Activated naive CD4-positive, alpha-beta T cell treated with anti-CD3 and anti-CD28 coated beads, Interleukin-2, amount 50 U/mL, for 16 hours (primary cell): ENCODE data around the gene CAPRIN2.

Source experiments
- DNase-seq: peaks from one replicate; pipeline ENCODE4 v3.0.0-alpha.2; 2020

The CAPRIN2 gene

DNA sequence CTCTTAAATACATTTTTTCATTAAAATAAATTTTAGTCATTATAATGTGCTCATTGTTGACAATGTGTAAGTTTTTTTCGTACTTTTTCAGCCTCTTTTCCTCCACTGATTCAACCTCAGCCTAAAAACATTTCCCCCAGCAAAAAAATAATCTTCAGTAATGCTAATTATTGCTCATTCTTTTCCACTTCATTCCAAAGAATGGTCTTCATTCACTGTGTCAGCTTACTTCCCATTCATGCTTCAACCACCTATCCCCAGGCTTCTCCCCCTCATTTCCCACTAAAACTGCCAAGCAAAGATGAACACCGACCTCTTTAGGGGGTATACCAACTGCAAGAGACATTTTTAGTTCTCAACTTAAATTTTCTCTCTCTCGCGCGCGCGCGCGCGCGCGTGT is 56.4 kb downstream of the CAPRIN2 start:
- no peak for DNase-seq

DNA sequence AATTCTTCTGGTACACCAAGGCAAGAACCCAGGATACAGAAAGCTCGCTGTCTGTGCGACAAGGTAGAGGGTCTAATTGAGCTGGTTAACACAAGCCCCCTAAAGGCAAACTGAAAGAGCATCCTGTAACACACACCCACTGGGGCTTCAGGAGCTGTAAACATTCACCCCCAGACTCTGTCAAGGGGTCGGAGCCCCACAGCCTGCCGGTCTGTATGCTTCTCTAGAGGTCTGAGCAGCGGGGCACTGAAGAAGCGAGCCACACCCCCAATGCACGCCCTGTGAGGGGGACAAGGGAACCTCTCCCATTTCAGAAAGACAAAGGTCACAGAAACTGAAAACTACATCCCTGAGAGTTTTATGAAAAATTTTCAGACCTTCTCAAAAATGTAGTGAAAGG is 57.8 kb downstream of the CAPRIN2 start:
- DNase-seq = no peak

DNA sequence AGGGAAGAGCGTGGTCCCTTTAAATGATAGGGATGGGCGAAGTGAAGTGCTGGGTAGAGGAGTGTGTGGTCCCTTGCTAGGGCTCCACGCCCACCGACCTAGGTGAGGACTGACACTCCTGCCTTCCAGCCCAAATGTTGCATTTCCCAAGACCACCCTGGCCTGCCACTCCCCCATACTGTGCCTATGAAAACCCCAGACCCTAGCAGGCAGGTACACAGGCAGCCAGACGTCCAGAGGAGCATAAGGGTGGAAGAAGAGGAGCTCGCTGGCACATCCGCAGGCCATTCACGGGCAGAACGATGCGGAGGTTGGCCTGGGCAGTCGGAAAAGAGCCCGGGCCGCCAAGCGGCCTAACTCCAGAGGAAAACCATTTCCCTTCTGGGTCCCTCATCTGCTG is 58.3 kb downstream of the CAPRIN2 start:
- DNase-seq = no peak

DNA sequence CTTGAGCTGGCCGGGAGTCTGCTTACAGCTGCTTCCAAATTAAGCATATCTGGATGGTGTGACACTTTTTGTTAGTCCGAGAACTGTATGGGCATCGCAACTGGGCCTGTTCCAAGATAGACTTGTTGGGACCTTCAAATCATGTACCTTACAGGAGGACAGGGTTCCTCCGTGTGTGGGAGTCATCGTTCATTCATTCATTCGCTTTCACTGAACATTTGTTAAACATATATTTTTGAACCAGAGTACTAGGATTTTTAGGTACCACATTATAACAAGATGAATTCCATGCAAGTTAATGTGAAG is 58.7 kb downstream of the CAPRIN2 start:
- no peak for DNase-seq

DNA sequence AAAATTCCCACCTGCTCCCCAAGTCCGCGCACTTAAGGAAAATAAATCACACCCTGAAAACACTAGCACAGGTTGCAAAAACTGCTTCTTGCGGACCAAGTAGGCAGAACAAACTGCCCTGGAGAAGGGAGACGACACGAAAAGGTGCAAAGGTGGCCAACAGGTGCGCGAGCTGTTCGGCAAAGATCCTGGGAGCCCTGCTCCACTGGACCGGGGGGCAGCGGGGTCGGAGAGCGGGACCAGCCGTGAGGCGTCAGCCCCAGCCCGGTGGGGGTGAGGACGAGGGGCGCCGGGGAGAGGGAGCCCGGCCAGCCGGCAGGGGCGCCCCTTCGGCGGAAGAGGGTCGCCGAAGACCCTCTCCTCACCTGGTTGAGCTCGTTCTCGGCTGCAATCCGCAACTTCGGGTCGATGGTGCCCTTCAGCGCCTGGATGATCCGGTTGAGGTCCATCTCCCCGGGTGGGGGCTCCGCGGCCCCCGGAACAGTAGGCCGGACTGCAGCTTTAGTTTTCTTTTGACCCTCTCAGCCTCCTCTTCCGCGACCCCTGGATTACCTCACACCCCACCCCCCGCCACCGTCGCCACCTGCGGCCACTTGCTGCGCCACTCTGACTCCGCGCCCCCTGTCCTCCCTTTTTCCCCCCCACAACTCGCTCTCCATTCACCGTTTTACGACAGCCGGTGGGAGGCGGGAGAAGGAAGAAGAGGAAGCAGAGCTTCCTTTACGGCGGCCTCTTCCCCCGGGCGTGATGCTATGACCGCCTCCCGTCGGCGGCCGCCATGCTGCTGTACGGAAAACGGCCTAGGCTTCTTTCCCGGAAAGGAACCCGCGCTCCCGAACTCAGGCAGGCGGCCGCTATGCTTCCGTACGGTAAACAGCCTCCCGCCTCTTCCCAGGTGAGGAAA is 59.3 kb downstream of the CAPRIN2 start, which contains the start of gene IPO8:
IPO8 (minus strand) TSS at position 671 of the 904 bp plus-strand sequence; CDS start at position 449, 222 bp downstream.
- DNase-seq = peak; percentile 88

DNA sequence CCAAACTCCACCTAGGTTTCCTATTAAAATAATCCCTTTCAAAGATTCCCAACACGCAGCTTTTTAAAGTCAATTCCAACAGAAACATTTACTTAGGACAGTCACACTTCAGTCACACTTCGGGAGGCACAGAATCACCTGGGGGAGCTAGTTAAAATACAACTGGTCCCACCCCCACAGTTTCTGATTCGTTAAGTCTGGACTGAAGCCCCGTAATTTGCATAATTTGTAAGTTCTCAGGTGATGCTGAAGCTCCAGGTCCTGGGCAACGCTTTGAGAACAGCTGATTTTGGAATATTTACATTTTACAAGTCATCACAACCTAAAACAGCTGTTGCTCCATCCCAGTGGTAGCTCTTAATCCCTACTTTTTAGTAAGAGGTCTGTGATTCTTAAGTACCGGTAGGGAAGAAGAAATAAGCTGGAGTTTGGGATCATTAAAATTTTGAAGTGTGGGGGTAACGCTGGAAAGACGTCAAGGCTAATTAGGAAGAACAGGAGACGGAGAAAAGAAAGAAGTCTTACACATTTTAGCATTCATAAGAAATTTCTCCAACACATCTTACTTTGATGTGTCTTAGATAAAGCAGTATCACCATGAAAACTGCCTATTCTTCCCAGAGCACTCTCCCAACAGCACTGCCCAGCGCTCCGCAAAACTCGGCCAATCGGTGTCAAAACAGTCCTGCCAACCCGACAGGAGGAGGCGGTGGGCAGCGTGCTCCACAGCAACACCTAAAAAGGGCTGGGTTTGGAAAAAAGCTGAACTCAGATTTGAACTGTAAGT is 60.1 kb downstream of the CAPRIN2 start:
- no peak for DNase-seq

DNA sequence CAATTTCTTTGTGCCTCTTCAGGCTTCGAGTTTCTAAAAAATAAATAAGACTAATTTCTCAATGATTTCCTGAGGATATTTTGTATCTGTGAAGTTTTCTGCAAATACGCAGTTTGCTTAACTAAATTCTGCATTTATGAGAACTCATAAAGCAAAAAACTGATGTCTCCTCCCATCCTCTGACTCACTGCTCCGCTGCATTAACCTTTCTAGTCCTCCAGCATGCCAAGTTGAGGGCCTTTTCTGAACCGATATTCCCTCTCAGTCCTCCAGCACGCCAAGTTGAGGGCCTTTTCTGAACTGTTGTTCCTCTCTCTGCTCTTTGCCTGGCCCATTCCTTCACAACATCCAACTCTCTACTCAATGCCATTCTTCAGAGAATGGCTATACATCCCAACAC is 62.3 kb downstream of the CAPRIN2 start:
- no peak for DNase-seq

DNA sequence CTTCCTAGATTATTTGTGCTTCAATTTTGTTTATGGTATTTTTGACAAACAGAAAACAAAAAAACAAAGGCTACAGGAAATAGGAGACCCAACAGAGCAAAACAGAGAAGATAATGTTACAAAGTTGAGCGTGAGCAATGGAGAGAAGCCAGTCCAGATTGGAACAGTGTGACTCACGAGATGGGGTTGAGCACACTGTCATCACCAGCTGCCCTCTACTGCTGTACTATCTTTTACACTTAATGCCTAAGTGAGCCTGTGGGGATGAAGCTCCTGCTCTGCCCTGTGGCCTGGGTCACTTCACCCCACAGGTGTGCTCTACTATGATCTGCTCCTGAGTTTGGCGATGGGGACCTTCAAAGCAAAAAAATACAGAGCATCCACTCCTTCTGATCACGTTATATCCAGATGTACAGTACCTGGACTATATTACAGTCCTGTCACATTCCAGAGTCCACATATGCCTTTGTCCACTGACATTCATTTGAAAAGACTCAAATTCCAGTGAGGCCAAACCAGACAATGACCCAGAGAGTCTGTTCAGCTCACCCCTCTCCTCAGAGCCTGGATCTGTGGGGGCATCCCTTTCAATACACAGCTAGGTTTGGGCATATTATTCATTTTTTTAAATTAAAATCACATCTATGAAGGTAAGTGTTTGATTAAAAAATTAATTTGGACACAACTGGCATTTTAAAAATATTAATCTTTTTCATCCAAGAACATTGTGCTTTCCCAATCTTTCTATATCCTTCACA is 63.5 kb downstream of the CAPRIN2 start:
- DNase-seq = no peak

DNA sequence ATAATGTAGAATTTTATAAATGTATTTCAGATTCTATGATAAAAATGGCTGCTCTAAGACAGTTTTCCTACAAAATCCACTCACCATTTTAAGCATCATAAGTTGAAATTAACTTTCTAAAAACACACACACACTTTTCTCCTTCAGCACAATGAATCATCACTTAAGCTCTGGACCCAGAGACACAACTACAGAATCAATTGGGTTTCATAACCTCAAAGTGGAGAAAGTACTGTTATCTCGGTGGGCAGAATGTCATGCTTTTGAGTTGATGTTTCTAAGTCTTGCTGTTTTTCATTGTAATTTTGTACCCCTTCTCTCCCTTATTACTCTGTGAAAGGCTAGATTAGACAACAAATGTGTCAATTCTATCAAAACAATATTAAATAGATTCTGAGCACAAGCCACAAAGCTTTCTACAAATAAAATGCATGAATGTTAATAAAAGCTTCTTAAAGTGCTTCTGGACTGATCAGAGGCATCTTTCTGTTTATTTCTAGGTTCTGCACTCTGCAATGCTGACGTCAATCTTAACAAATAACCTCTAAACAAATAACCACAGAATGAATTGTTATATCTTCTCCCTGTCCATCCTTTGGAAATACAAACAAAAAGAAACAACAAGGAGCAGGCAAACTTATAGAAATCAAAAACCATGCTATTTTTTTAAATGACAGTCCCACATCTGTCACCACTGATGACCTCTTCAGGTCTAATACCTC is 67.3 kb downstream of the CAPRIN2 start:
- DNase-seq = no peak

DNA sequence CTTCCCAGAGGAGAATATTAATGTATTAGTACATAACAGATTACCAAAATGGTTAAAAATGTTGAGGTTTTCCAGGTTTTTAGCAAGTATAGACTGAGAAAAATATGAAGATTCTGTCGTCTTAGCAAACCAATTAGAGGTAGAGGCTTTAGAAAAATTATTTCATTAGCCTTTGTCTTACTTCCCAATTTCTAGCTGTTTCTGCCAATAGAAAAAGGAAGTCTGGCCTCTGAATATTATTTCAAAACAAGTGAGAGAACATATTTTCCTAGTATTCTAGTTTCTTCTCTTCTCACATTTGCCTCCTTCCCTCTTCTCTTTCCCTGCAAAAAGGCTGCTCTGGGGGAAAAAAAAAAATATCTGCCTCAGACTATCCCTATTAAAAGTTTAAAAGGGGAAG is 75.5 kb downstream of the CAPRIN2 start:
- DNase-seq = no peak

DNA sequence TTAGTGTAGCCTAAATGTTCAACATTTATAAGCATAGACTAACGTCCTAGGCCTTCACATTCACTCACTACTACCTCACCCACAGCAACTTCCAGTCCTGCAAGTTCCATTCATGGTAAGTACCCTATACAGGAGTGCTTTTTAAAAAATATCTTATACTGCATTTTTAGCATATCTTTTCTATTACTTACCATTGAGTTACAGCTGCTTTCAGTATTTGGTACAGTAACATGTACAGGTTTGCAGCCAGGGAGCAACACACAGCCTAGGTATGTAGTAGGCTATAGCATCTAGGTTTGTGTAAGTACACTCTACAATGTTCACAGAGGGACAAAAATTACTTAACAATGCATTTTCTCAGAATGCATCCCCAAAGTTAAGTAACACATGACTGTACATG is 76.5 kb downstream of the CAPRIN2 start:
- no peak for DNase-seq

DNA sequence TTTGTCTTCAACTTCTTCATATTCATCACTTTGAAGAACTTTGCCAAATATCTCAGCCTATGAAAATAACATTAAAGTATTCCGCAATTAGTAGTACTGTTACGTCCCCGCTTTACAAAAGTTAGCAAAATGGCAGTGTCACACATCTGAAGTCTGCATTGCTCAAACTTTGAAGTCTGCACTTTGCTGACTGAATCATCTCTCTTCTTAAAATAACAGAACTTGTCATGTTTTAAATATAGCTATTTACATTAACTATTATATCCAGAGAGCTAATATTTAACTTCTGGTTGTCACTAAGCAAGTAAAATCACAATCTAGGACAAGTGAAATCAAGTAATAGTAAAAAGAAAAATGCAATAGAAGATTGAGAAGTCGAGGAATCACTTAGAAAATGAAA is 93.5 kb downstream of the CAPRIN2 start:
- no peak for DNase-seq
